Natural killer cell treated with Interleukin-12 subunit alpha and Interleukin-12 subunit beta and Interleukin-15 and Interleukin-18, amount 100 ng/mL, for 72 hours (primary cell): ENCODE measurements around the gene EIF1B. TPM values are rescaled to one million over a fixed set of nuclear protein-coding genes. Genes with fewer than 3 reads are reported as not detected.

Experiments used
- ATAC-seq, 2 donors: fragments of 150-1000 bp; cut with Tn5 transposase in 1 of 2; sonication (Bioruptor Pico), chemical (Tn5 transposase) in 1 of 2; 2 replicates each; pipeline ENCODE4 v1.10.0; 2021
- DNase-seq: peaks from one replicate; pipeline ENCODE4 v3.0.0; 2022; ENCODE audit warnings: low spot score
- H3K27ac Mint-ChIP-seq, 2 donors: 1 replicate in 1 of 2; 2 replicates in 1 of 2; pipeline ENCODE4 v1.8.0; 2022; ENCODE audit warnings: mixed read lengths in 2 of 2, mild to moderate bottlenecking in 1 of 2, moderate library complexity in 1 of 2
- H3K27me3 Mint-ChIP-seq, 2 donors: 1 replicate in 1 of 2; 2 replicates in 1 of 2; pipeline ENCODE4 v1.8.0; 2022; ENCODE audit warnings: mixed read lengths in 2 of 2
- H3K36me3 Mint-ChIP-seq: one replicate; pipeline ENCODE4 v1.8.0; 2022; ENCODE audit warnings: mixed read lengths
- H3K4me1 Mint-ChIP-seq, 2 donors: 1 replicate in 1 of 2; 2 replicates in 1 of 2; pipeline ENCODE4 v1.8.0; 2022; ENCODE audit warnings: low read depth in 2 of 2, mixed read lengths in 2 of 2, mild to moderate bottlenecking in 1 of 2
- H3K4me3 Mint-ChIP-seq: one replicate; pipeline ENCODE4 v1.8.0; 2022; ENCODE audit warnings: mixed read lengths
- H3K9me3 Mint-ChIP-seq: 2 replicates; pipeline ENCODE4 v1.8.0; 2022; ENCODE audit warnings: mixed read lengths
- total RNA-seq, 2 donors: library from RNA; stranded (reverse); gene quantifications; one replicate each; pipeline ENCODE4 v1.2.3, GENCODE V29; 2022

The EIF1B gene
- total RNA-seq, 2 donors from 2014 or later = 33.3 to 45.3 TPM

- Mint-ChIP-seq H3K36me3 (no peaks in the 10 kb centered on the region), H3K27me3 (no peaks in the 10 kb centered on the region), H3K27ac (no peak overlapping the region), H3K9me3 (no peaks in the 10 kb centered on the region), H3K4me1 (no peaks in the 10 kb centered on the region), H3K4me3 (no peak overlapping the region)
- ATAC-seq (peak; percentile 57 to 74), DNase-seq (peak; percentile 69)
Measured at GRCh38 chr3:40317061-40317855, 7.8 kb downstream of the EIF1B start.

- H3K36me3 Mint-ChIP-seq = no peaks in the 10 kb centered on the region
- no peaks in the 10 kb centered on the region for H3K27me3 Mint-ChIP-seq
- DNase-seq (no peak), ATAC-seq (peak in 1 of 2 donors; percentile 56)
- H3K9me3 Mint-ChIP-seq = no peaks in the 10 kb centered on the region
- H3K4me1 Mint-ChIP-seq = no peaks in the 10 kb centered on the region
- H3K4me3 Mint-ChIP-seq = no peak overlapping the region
- H3K27ac Mint-ChIP-seq = no peak overlapping the region
Measured at GRCh38 chr3:40321818-40322217, 12.3 kb downstream of the EIF1B start.

- Mint-ChIP-seq H3K36me3 (no peaks in the 10 kb centered on the region), H3K4me1 (peaks cover 0 to 3% of the 10 kb centered on the region in 2 donors), H3K27me3 (no peaks in the 10 kb centered on the region), H3K27ac (no peak overlapping the region), H3K9me3 (no peaks in the 10 kb centered on the region), H3K4me3 (no peak overlapping the region)
- ATAC-seq = no peak
- no peak for DNase-seq
Measured at GRCh38 chr3:40323946-40324345, 14.4 kb downstream of the EIF1B start.

GRCh38 chr3:40324621-40325020 lies 15.1 kb downstream of the EIF1B start:
- H3K36me3 Mint-ChIP-seq = no peaks in the 10 kb centered on the region
- DNase-seq = no peak
- ATAC-seq = no peak

GRCh38 chr3:40325465-40325864 lies 16.0 kb downstream of the EIF1B start:
- Mint-ChIP-seq H3K4me1 (peaks cover 0 to 3% of the 10 kb centered on the region in 2 donors), H3K4me3 (no peak overlapping the region), H3K27me3 (no peaks in the 10 kb centered on the region), H3K36me3 (no peaks in the 10 kb centered on the region), H3K27ac (no peak overlapping the region), H3K9me3 (no peaks in the 10 kb centered on the region)
- no peak for ATAC-seq
- no peak for DNase-seq

More at GRCh38 chr3:40324621-40325020, 15.1 kb downstream of the EIF1B start:
- no peaks in the 10 kb centered on the region for H3K27me3 Mint-ChIP-seq
- H3K27ac Mint-ChIP-seq = no peak overlapping the region
- H3K4me3 Mint-ChIP-seq = no peak overlapping the region
- no peaks in the 10 kb centered on the region for H3K9me3 Mint-ChIP-seq
- H3K4me1 Mint-ChIP-seq = peaks cover 0 to 3% of the 10 kb centered on the region in 2 donors

- H3K36me3 Mint-ChIP-seq = no peaks in the 10 kb centered on the region
- no peak overlapping the region for H3K4me3 Mint-ChIP-seq
- H3K4me1 Mint-ChIP-seq = peaks cover 0 to 3% of the 10 kb centered on the region in 2 donors
- H3K27me3 Mint-ChIP-seq = no peaks in the 10 kb centered on the region
- no peaks in the 10 kb centered on the region for H3K9me3 Mint-ChIP-seq
- H3K27ac Mint-ChIP-seq = no peak overlapping the region
- DNase-seq (no peak), ATAC-seq (no peak)
Measured at GRCh38 chr3:40328374-40328773, 18.9 kb downstream of the EIF1B start.

GRCh38 chr3:40329071-40329470 lies 19.6 kb downstream of the EIF1B start:
- H3K9me3 Mint-ChIP-seq = no peaks in the 10 kb centered on the region
- no peak overlapping the region for H3K27ac Mint-ChIP-seq
- DNase-seq (no peak), ATAC-seq (no peak)
- H3K4me3 Mint-ChIP-seq = no peak overlapping the region
- H3K4me1 Mint-ChIP-seq = peaks cover 0 to 3% of the 10 kb centered on the region in 2 donors
- no peaks in the 10 kb centered on the region for H3K27me3 Mint-ChIP-seq
- no peaks in the 10 kb centered on the region for H3K36me3 Mint-ChIP-seq

GRCh38 chr3:40332684-40333083 lies 23.2 kb downstream of the EIF1B start:
- Mint-ChIP-seq H3K36me3 (no peaks in the 10 kb centered on the region), H3K4me3 (no peak overlapping the region), H3K27me3 (no peaks in the 10 kb centered on the region), H3K4me1 (peaks cover 0 to 13% of the 10 kb centered on the region in 2 donors), H3K9me3 (no peaks in the 10 kb centered on the region), H3K27ac (no peak overlapping the region)
- DNase-seq (no peak), ATAC-seq (no peak)

GRCh38 chr3:40333416-40333815 lies 23.9 kb downstream of the EIF1B start:
- H3K27ac Mint-ChIP-seq = no peak overlapping the region
- peaks cover 0 to 18% of the 10 kb centered on the region in 2 donors for H3K4me1 Mint-ChIP-seq
- no peaks in the 10 kb centered on the region for H3K9me3 Mint-ChIP-seq
- no peaks in the 10 kb centered on the region for H3K27me3 Mint-ChIP-seq
- ATAC-seq = no peak
- no peak for DNase-seq
- no peaks in the 10 kb centered on the region for H3K36me3 Mint-ChIP-seq
- no peak overlapping the region for H3K4me3 Mint-ChIP-seq

- H3K4me3 Mint-ChIP-seq = no peak overlapping the region
- no peaks in the 10 kb centered on the region for H3K9me3 Mint-ChIP-seq
- DNase-seq = no peak
- H3K4me1 Mint-ChIP-seq = peaks cover 0 to 18% of the 10 kb centered on the region in 2 donors
- ATAC-seq = no peak
- no peaks in the 10 kb centered on the region for H3K36me3 Mint-ChIP-seq
- H3K27ac Mint-ChIP-seq = no peak overlapping the region
- no peaks in the 10 kb centered on the region for H3K27me3 Mint-ChIP-seq
Measured at GRCh38 chr3:40333852-40334251, 24.3 kb downstream of the EIF1B start.

- no peaks in the 10 kb centered on the region for H3K36me3 Mint-ChIP-seq
- peaks cover 0 to 18% of the 10 kb centered on the region in 2 donors for H3K4me1 Mint-ChIP-seq
- H3K27me3 Mint-ChIP-seq = peaks cover 2 to 7% of the 10 kb centered on the region in 2 donors
Measured at GRCh38 chr3:40336101-40336500, 26.6 kb downstream of the EIF1B start.

GRCh38 chr3:40336511-40337135 lies 27.1 kb downstream of the EIF1B start:
- no peak for DNase-seq
- no peaks in the 10 kb centered on the region for H3K9me3 Mint-ChIP-seq
- H3K36me3 Mint-ChIP-seq = no peaks in the 10 kb centered on the region
- H3K27ac Mint-ChIP-seq = peak overlapping the region in 1 of 2 donors; percentile 77
- peaks cover 0 to 18% of the 10 kb centered on the region in 2 donors for H3K4me1 Mint-ChIP-seq
- H3K27me3 Mint-ChIP-seq = peaks cover 2 to 7% of the 10 kb centered on the region in 2 donors
- no peak for ATAC-seq
- H3K4me3 Mint-ChIP-seq = peak overlapping the region; percentile 67

More at GRCh38 chr3:40336101-40336500, 26.6 kb downstream of the EIF1B start:
- Mint-ChIP-seq H3K4me3 (no peak overlapping the region), H3K9me3 (no peaks in the 10 kb centered on the region), H3K27ac (peak overlapping the region in 1 of 2 donors; percentile 77)
- DNase-seq (no peak), ATAC-seq (no peak)

- Mint-ChIP-seq H3K27ac (peak overlapping the region in 1 of 2 donors; percentile 77), H3K4me3 (peak overlapping the region; percentile 67), H3K4me1 (peaks cover 0 to 18% of the 10 kb centered on the region in 2 donors), H3K27me3 (peaks cover 2 to 7% of the 10 kb centered on the region in 2 donors), H3K9me3 (no peaks in the 10 kb centered on the region), H3K36me3 (no peaks in the 10 kb centered on the region)
- ATAC-seq (peak; percentile 72 to 81), DNase-seq (no peak)
Measured at GRCh38 chr3:40337136-40338108, 27.9 kb downstream of the EIF1B start.
